ENCODE data around the gene HPN.

Gene HPN

GRCh38 chr19:35065574-35065973 lies 24.1 kb downstream of the HPN start:
- no peak for DNase-seq

- DNase-seq, result no peak
Observed at GRCh38 chr19:35066121-35066520, 24.6 kb downstream of the HPN start.

- peak; percentile 63 to 87 (median 68) for DNase-seq
Observed at GRCh38 chr19:35066691-35067563, 25.4 kb downstream of the HPN start.

- no peak for DNase-seq
Observed at GRCh38 chr19:35068941-35069634, 27.6 kb downstream of the HPN start.

- no peak for DNase-seq
Observed at GRCh38 chr19:35069696-35070095, 28.2 kb downstream of the HPN start.

GRCh38 chr19:35070471-35070870 lies 28.9 kb downstream of the HPN start:
- no peak for DNase-seq

- DNase-seq, result no peak
Observed at GRCh38 chr19:35073516-35073915, 32.0 kb downstream of the HPN start.

- DNase-seq, result no peak
Observed at GRCh38 chr19:35073941-35074340, 32.4 kb downstream of the HPN start.

- no peak for DNase-seq
Observed at GRCh38 chr19:35074426-35075201, 33.1 kb downstream of the HPN start.

- DNase-seq, result no peak
Observed at GRCh38 chr19:35075202-35076025, 33.9 kb downstream of the HPN start.

GRCh38 chr19:35076026-35076370 lies 34.5 kb downstream of the HPN start:
- no peak for DNase-seq

GRCh38 chr19:35076657-35077056 lies 35.1 kb downstream of the HPN start:
- no peak for DNase-seq

- no peak for DNase-seq
Observed at GRCh38 chr19:35077411-35078223, 36.1 kb downstream of the HPN start.

- no peak for DNase-seq
Observed at GRCh38 chr19:35079826-35080225, 38.3 kb downstream of the HPN start.

- no peak for DNase-seq
Observed at GRCh38 chr19:35080613-35081170, 39.2 kb downstream of the HPN start.

- DNase-seq, result no peak
Observed at GRCh38 chr19:35081201-35081600, 39.7 kb downstream of the HPN start.

- DNase-seq, result no peak
Observed at GRCh38 chr19:35083691-35084508, 42.4 kb downstream of the HPN start.

GRCh38 chr19:35084509-35084762 lies 42.9 kb downstream of the HPN start:
- no peak for DNase-seq

- no peak for DNase-seq
Observed at GRCh38 chr19:35085947-35086346, 44.4 kb downstream of the HPN start.

- DNase-seq, result no peak
Observed at GRCh38 chr19:35086455-35086854, 44.9 kb downstream of the HPN start.

GRCh38 chr19:35087393-35087792 lies 45.9 kb downstream of the HPN start:
- DNase-seq, result peak in 1 of 3 experiments; percentile 1

All from NCI-H1417 (cell line).